ENCODE measurements around the gene MATN4.
"Not testable (repeated sequence)": the region's sequence is repeated elsewhere in the genome, so short reads cannot be mapped to it uniquely, and the experiment has no call there.

The MATN4 gene

GRCh38 chr20:45352729-45353128 lies 44.6 kb upstream of the MATN4 start:
- no peak for DNase-seq (ENCODE audit: low read depth in 1 of 2, low spot score in 1 of 2)
- Histone ChIP-seq H3K27me3 (ENCODE audit: insufficient read depth, poor library complexity, severe bottlenecking) (peaks cover 5% of the 10 kb centered on the region), H3K27ac (replicated peaks) (no peak overlapping the region), H3K4me3 (replicated peaks; ENCODE audit: insufficient read depth, low read length) (no peak overlapping the region)
- no peak for TF ChIP-seq SPI1 (IDR thresholded peaks at IDR 0.05; ENCODE audit: borderline replicate concordance, low read depth)

- not testable (repeated sequence) for H3K27me3 ChIP-seq (ENCODE audit: insufficient read depth, poor library complexity, severe bottlenecking); H3K27ac ChIP-seq (replicated peaks); H3K4me3 ChIP-seq (replicated peaks; ENCODE audit: insufficient read depth, low read length); DNase-seq (ENCODE audit: low read depth in 1 of 2, low spot score in 1 of 2)
Measured at GRCh38 chr20:45350795-45351194, 42.7 kb upstream of the MATN4 start.

GRCh38 chr20:45350217-45350616 lies 42.1 kb upstream of the MATN4 start:
- TF ChIP-seq POLR2AphosphoS5 (IDR thresholded peaks at IDR 0.05; ENCODE audit: low read depth) (no peak), REST (IDR thresholded peaks at IDR 0.05; ENCODE audit: insufficient replicate concordance, low read depth) (no peak), GABPA (IDR thresholded peaks at IDR 0.05; ENCODE audit: low read depth) (no peak), SPI1 (IDR thresholded peaks at IDR 0.05; ENCODE audit: borderline replicate concordance, low read depth) (peak; percentile 65), CTCF (IDR thresholded peaks at IDR 0.05; ENCODE audit: insufficient read depth, low read length) (no peak)
- H3K4me3 ChIP-seq (replicated peaks; ENCODE audit: insufficient read depth, low read length), result no peak overlapping the region
- no peak for DNase-seq (ENCODE audit: low read depth in 1 of 2, low spot score in 1 of 2)
- no peak overlapping the region for H3K27ac ChIP-seq (replicated peaks)
- peaks cover 10% of the 10 kb centered on the region for H3K27me3 ChIP-seq (ENCODE audit: insufficient read depth, poor library complexity, severe bottlenecking)

- TF ChIP-seq REST (IDR thresholded peaks at IDR 0.05; ENCODE audit: insufficient replicate concordance, low read depth) (no peak), POLR2AphosphoS5 (IDR thresholded peaks at IDR 0.05; ENCODE audit: low read depth) (no peak), GABPA (IDR thresholded peaks at IDR 0.05; ENCODE audit: low read depth) (no peak), SPI1 (IDR thresholded peaks at IDR 0.05; ENCODE audit: borderline replicate concordance, low read depth) (no peak), CTCF (IDR thresholded peaks at IDR 0.05; ENCODE audit: insufficient read depth, low read length) (no peak)
- Histone ChIP-seq H3K4me3 (replicated peaks; ENCODE audit: insufficient read depth, low read length) (peak within 1 kb of the TSS; percentile 38), H3K27ac (replicated peaks) (no peak within 1 kb of the TSS), H3K27me3 (ENCODE audit: insufficient read depth, poor library complexity, severe bottlenecking) (peaks cover 10% of the 10 kb centered on the region)
- DNase-seq (ENCODE audit: low read depth in 1 of 2, low spot score in 1 of 2), result no peak
Measured at GRCh38 chr20:45347936-45348778, 40.1 kb upstream of the MATN4 start, which contains the start of gene SDC4. SDC4 (minus strand) TSS chr20:45348424; CDS start chr20:45348384, 40 bp downstream.
